OCI-M1 (cell line): Measurements from ENCODE around the gene ANO7.

Experiments
- DNase-seq: peaks from one replicate; lab custom pipeline; 2025; lab: John Stamatoyannopoulos, UW

Gene ANO7

DNA sequence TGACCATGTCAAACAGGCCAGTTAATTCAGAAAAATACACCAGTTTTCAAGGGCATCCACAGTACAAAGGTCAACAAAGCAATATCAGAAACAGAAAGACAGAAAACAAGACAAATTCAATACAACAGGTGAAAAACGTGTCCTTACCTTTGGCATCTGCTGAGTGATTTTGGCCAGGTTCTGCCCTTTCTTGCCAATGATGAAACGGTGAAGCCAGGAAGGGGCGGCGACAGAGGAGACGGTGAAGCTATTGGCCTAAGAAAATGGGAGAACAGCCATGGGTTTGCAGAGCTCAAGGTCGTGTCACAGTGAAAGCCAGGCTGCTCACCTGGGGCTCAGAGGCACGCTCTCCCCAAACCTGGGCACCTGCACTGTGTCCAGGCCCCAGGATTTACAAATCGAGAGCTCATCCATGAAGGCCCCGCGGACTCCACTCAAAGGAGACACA is 66.5 kb downstream of the ANO7 start:
- DNase-seq = no peak

DNA sequence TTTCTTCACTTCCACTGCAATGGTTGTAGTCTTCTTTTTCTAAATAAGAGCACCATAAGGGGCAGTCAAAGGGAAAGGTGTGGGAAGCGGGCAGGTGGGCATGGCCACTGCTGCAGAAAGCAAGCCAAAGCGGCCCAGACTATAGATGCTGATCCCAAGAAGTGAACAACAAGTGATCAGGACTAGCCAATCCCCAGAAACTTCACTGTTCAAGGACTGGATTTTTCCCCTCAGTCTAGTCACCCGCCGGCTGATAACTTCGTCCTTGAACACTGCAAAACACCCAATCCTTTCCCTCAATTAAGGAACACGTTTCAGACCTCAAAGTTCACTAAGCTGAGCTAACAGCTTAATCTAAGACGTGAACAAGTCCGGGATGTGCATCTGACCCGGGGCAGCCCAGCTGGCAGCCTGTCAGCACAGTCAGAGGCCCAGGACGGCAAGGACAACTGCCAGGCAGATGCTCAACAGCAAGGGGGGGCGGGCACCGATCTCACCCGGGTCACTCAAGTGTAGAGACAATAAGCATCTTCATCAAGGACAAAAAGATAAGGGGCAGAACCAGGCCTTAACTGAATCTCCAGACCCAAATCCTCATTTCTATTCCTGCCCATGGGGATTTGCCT is 67.2 kb downstream of the ANO7 start:
- no peak for DNase-seq

GRCh38 chr2:241256168-241256545 is 67.7 kb downstream of the ANO7 start:
- DNase-seq = no peak

DNA sequence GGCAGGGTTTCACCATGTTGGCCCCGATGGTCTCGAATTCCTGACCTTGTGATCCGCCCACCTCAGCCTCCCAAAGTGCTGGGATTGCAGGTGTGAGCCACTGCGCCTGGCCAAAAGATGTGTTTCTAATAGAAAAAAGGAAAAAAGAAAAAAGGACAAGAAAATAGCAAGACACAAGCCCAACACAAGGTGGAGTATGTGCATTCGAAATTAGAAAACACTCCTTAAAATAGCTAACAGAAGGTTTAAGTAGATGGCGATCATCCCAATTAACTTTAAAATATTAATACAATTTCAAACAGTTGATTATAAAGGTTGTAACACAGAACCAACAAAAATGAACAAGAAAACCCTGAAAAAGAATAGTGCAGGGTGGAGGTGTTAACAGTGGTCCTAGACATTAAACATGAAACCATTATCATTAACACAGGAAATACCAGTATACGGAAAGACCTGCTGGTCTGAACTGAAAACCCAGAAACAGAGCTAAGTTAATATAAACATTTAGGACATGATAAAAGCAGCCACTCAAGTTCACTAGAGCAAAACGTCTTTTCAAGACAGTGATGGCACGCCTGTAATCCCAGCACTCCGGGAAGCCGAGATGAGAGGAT is 69.0 kb downstream of the ANO7 start:
- no peak for DNase-seq

- no peak for DNase-seq
Measured at GRCh38 chr2:241258505-241259280, 70.2 kb downstream of the ANO7 start.

GRCh38 chr2:241260911-241261310 is 72.4 kb downstream of the ANO7 start:
- no peak for DNase-seq

- no peak for DNase-seq
Measured at GRCh38 chr2:241261628-241262027, 73.2 kb downstream of the ANO7 start.

DNA sequence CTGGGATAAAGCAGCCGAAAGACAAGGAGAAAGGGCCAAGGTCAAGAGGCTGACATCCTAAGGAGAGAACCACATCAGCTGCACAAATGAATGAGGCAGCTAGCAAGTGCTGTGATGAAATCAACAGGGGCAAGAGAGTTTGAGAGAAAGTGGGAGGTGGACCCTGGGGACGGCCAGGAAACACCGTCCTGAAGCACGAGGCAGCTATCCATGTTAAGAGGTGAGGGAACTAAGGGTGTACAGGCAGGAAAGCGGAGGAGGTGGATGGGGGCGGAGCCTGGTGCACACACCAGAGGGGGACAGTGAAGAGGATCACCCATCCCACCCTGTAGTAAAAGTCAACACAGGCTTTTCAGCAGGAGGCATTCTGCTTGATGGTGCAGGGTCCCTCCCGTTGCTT is 74.6 kb downstream of the ANO7 start:
- DNase-seq = no peak

DNA sequence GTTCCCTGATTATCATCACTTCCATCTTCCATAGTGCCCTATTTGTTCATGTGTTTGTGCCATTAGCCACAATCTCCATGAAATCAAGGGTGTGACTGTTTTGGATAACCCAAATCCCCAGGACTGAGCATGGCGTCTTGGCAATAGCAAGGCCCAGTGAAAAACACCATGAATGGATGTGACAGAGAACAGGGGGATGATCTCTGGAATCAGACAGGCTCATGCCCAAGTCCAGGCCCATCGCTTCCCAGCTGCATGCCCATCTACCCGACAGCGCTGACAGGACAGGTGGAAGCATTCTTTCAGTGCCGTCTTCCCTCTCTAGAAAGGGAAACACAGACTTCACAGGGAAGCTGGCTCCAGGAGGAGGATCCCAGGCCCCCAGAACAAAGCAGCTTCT is 77.0 kb downstream of the ANO7 start:
- no peak for DNase-seq

- DNase-seq = no peak
Measured at GRCh38 chr2:241267249-241268067, 79.0 kb downstream of the ANO7 start.

GRCh38 chr2:241268306-241268705 is 79.8 kb downstream of the ANO7 start:
- no peak for DNase-seq

GRCh38 chr2:241268716-241269445 is 80.4 kb downstream of the ANO7 start:
- DNase-seq = no peak

DNA sequence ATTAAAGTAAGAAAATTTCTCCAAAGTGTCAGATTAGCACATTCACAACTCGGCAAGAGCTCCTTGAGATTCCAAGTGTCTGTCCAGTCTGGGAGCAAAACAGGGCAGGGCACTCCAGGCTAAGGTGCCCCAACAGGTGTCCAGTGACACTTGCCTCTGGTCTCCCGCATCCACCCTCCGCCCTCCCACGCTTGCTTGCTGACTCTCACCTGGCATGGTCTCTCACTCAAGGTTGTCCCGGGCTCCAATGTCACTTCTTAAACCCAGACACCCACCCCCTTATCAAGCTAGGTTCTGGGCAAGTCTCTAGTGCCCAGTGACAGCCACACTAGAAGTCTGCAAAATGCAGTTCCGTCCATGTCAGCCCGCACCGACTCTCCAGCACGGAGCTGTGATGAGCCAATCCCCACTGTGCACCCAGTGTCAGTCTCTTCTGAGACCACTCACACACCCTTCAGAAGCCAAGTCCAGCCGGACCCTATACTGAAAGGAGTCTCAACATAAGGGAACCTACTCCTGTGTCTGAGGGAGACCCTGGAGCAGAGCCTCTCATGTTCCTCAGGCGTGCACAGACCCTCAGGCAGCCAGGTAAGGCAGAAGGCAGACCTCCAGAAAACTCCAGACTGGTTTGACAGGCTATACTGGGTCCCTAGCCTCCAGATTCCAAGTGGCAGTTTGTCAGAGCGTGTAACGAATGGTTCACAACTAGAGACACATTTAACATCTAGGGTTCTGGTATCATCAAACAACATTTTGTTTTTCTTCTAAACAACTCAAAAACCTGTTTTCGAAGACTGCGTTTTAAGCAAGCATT is 81.4 kb downstream of the ANO7 start:
- no peak for DNase-seq

- no peak for DNase-seq
Measured at GRCh38 chr2:241270531-241270930, 82.1 kb downstream of the ANO7 start.

- DNase-seq = peak; percentile 80
Measured at GRCh38 chr2:241271706-241272302, 83.3 kb downstream of the ANO7 start.

GRCh38 chr2:241272303-241273209 is 84.1 kb downstream of the ANO7 start:
- peak; percentile 56 for DNase-seq

- peak; percentile 43 for DNase-seq
Measured at GRCh38 chr2:241273210-241274020, 84.9 kb downstream of the ANO7 start.

DNA sequence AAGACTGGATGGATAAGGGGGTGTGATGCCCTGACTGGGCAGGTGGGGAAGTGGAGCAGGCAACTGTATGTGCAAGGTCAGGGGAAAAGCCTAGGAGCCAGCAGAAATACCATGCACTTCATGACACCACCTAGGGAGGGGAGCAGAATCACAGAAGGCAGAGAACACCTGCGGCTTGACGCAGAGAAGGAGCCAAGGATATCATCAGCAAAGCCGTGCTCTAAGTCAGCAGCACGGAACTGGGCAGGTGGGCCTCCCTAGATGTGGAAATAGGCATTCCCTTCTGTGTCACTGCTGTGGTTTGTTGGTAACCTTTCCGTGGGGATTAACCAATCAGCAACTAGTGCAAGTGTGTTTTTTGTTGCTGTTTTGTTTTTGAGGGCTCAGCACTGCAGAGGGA is 85.7 kb downstream of the ANO7 start:
- no peak for DNase-seq
